RPMI7951 (cell line): ENCODE results near the gene TLL2. TPM values are rescaled to one million over a fixed set of nuclear protein-coding genes. Genes with fewer than 3 reads are reported as not detected.
A peak's percentile ranks its signal among the peaks of the same experiment; 100 is the strongest.

ENCODE experiments used
- DNase-seq: peaks from one replicate; pipeline ENCODE4 v3.0.0-alpha.2; 2012; ENCODE audit warnings: low read depth
- total RNA-seq: library from RNA; depleted of rRNA; stranded (reverse); fragments of >200 nt; shearing (Covaris generic); gene quantifications from 2 replicates; pipeline ENCODE4 v1.2.3, GENCODE V29; 2014

Gene TLL2
- total RNA-seq, 1 experiment from 2014 or later: under 0.01 TPM

GRCh38 chr10:96360331-96360730 lies 153.4 kb downstream of the TLL2 start:
- no peak for DNase-seq

GRCh38 chr10:96359616-96360015 lies 154.1 kb downstream of the TLL2 start:
- no peak for DNase-seq

DNA sequence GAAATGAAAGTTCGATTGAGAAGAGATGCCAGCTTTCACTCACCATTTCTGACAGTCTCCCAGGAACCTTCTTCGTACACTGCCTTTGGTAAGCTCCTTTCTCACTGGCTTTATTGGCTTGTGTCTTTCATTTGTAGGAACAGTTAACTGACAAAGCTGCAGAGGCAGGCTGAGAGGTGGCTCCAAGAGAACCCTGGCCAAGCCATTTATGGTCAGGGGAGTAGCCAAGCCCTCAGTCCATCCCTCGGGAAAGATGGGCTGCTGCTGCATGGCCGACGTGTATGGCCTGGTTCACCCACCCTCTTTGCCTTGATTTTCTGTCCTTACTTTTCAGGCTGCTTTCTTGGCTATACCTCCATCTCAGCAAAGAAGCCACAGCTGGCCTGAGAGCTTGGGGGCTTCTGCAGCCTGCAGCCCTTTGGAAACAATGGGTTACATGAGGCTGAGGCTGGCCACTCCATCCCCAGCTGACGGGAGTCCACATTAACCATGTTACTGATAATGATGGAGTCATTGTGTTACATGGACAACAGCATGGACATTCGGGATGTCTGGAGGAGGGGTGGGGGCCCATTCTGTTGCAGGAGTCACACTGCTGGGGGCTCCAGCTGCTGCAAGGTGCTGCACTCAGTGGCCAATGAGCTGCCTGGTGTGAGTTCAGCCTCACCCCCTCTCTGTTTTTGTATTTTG lies 154.7 kb downstream of the TLL2 start, which contains the start of gene OPALIN:
OPALIN (minus strand) TSS at position 152 of the 690 bp plus-strand sequence; CDS start at position 46, 106 bp downstream.
- no peak for DNase-seq

DNA sequence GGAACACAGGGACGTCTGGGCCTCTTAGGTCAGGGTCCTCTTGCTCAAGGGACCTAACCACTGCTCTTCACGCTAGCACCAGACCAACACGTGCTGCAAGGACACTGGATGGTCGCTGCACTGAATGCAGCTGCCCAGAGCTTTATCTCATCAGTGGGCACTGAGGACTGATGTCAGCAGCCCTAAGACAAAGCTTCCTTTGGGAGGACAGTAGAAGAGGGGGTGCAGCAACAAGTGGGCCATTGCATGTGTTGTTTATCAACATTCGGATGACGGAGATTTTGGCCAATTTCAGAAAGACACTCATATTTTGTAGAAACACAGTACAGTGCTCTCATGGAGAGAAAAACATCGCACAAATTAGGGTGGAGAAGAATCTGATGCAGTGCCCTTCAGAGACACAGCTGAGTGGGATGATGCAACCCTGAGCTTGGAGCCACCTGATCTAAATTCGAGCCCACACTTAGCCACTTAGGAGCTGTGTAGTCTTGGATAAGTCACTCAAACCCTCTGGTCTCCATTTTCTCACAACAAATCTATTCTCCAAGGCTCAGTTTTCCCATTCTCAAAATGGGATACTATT lies 156.6 kb downstream of the TLL2 start:
- DNase-seq: no peak

DNA sequence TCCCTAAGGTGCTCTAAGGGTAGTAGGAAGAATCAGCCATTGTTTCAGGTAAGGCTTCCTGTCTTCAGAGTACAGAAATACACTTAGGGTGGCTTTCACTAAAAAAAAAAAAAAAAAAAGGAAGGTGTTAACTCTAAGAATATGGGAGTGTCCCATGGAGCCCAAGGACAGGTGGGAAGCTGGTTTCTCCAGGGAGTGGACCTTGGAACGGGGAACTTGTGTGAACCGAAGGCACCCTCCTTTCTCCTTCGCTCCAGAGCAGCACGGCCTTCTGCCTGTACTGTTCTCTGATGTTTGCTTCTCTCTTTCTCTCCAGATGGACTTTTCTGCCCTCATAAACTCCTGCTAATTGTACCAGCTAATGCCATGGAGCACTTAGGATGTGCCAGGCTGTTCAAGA lies 161.1 kb downstream of the TLL2 start:
- no peak for DNase-seq

DNA sequence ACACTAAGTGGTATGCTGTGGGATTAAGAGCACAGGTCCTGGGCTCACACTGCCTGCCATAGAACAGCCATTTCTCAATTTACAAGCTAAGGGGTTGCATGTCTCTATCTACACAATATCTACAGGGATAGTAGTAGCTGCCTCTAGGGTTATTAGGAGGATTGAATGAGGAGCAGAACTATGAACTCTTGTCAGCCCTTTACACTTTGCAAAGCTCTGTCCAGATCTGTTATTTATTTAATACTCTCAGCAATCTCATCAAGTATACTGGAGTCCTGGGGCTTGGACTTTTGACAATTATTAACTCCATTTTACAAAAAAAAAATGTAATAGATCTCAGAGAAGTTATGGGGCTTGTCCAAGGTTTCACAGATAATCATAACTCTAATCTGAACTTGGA lies 161.7 kb downstream of the TLL2 start:
- no peak for DNase-seq

DNA sequence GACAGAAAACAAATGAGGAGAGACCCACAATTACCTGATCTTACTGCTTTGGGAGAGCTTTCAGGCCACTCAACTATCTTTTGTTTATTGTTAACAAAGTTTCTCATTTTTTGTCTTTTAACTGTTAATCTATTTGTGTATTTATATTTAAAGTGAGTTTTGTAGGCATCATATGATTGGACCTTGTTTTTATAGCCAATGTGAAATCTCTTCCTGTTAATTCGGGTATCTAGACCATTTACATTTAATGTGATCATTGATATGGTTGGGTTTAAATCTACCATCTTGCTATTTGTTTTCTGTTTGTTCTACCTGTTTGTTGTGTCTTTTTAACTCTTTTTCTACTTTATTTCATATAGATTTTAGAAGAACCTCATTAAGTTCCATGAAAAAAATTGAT lies 167.4 kb downstream of the TLL2 start:
- no peak for DNase-seq

DNA sequence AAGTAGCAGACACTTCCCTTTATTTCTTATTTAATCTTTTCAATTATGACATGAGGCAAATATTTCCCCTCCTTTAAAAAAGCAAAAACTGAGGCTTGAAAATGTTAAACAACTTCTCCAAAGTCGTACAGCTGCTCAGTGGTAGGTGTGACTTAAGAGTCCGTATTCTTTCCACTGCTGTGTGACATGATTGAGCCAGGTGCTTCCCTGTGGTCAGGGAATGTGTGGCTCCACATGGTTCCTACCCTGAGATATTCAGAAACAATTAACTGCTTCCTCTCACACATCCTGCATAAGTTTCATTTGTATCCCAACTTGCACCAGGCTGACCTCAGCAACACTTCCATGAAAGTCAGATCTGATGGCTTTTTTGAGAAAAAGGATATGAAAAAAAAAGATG lies 168.5 kb downstream of the TLL2 start:
- DNase-seq: no peak

- no peak for DNase-seq
Observed at GRCh38 chr10:96344178-96344577, 169.5 kb downstream of the TLL2 start.

DNA sequence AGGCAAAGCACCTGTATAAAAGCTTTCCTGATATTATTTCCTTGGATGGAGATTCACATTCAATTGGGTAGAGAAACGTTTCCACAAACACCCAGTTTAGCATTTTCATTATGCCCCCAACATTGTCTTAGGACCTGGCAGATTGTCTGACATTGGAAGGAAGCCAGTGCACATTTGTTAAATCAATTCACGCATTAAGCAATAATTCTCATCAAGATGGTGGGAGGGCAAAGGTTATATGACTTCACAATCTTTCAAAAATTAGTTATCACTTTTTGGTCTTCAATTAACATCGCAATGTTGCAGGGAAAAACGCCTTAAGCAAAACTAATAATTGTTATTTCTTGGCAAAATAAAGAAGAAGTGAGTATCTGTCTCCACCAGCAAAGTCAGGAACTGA lies 171.3 kb downstream of the TLL2 start:
- no peak for DNase-seq

- no peak for DNase-seq
Observed at GRCh38 chr10:96341219-96342182, 172.2 kb downstream of the TLL2 start.

- DNase-seq: peak; percentile 51
Observed at GRCh38 chr10:96339956-96340904, 173.5 kb downstream of the TLL2 start.

DNA sequence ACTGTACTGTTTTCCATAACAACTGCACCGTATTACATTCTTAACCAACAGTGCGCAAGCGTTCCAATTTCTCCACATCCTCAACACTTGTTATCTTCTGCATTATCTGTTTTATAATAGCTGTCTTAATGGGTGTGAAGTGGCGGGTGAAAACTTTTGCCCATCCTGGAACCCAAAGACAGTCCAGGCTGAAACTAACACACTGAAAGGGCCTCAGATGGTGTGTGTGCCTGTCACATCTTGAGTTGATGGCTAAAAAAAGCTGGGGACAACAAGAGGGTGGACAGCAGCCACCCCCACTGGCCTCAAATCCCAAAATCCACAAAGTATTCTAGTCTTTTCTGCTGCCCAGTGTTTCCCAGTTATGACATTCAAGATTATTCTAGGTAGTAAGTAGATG lies 174.3 kb downstream of the TLL2 start:
- no peak for DNase-seq

DNA sequence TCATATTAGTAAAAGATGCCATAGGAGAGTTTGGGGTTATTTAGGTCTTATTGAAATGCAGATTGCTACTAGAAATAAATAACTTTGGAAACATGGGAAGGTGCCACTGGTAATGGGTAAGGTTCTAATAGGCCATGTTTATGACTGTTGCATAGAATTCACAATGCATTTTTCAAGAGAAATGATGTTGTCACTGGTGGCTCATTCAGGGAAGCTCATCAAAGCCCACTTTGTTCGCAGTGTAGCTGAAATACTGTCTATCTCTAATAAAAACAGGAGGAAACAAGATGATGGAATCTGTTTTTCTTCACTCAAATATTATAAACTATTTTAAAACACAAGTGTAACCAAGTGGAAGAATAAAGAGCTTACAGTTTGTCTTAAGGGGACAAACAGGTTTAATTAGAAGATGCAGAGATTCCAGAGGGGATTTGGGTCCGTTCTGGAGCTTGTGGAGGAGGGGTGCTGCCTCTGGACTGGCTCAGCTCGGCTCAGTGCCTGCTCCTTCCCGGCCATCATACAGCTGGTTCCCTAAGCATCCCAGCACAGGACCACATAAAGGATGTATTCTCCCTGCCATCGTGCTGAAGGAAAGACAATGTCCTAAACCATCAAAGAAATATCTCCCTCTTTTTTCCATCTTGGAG lies 175.3 kb downstream of the TLL2 start:
- no peak for DNase-seq

DNA sequence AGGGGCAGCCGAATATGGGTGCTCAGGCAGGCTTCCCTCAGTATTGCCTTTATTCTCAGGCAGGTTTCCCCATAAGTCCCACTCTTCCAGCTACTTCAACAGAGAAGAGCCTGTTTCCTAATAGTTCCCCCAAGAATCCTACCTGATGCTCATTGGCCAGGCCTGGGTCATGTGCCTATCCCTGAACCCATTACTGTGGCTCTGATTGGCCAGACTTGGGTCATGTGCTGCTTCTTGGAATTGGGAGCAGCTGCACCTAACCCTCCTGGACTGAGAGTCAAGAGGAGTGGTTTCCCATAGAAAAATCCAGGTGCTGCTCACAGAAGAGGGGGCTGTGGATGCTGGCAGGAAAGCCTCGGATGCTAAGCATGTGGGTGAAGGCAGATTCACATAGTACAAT lies 176.6 kb downstream of the TLL2 start:
- DNase-seq: no peak

DNA sequence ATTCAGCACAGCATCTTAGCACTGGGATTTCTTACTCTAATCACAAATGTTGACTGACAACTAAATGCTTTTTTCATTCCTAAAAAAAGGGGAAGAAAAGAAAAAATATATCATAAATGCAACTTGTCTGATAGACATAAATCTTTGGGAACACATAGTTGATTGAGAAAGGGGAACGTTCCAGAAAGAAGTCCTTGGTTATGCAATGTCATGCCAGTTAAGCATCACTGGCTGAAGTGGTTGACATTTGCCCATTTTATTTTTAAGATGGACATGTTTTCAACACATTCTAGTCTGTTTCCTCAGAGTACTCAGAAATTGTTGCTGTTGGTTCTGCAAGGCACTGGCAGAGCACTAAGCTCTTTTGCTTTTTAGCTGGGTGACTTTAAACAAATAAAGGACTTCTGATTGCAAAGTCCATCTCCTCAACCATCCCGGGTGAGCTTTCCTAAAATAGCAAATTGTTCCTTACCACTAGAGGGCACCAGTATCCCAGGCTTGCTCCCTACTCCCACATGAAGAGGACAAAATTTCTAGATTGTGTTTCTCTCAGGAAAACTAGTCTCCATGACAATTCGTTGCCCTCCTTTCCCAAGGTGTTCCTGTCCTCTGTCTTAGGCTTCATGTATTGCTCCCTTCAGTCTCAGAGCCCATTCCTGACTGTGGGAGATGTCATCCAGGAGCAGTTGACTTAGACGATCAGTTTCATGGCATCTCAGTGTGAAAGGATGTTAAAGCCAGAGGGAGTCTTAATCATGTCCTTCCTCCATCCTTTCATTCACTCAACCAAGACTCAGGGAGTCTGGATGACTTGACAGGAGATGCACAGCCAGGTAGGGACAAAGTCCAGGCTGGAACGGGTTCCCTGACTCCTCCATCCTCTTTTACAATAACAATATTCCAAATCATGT lies 178.9 kb downstream of the TLL2 start:
- peak; percentile 23 for DNase-seq

DNA sequence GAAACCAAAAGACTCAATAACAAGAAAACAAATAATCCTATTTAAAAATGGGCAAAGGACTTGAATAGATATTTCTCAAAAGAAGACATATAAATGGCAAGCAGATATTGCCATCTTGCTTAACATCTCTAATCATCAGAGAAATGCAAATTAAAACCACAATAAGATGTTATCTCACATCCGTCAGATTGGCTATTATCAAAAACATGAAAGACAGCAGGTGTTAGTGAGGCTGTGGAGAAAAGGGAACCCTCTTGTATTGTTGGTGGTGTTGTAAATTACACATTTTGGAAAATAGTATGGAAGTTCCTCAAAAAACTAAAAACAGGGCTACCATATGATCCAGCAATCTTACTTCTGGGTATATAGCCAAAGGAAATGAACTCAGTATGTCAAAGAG lies 180.6 kb downstream of the TLL2 start:
- no peak for DNase-seq

- DNase-seq: no peak
Observed at GRCh38 chr10:96327462-96327861, 186.3 kb downstream of the TLL2 start.

- no peak for DNase-seq
Observed at GRCh38 chr10:96325719-96326373, 187.9 kb downstream of the TLL2 start.
